K562 (cell line): Measurements from ENCODE around the gene STIM1. TPM values are rescaled to one million over a fixed set of nuclear protein-coding genes. Genes with fewer than 3 reads are reported as not detected.
A peak's percentile ranks its signal among the peaks of the same experiment; 100 is the strongest.

Experiments used
- BCOR ChIP-seq: fragments of 450-650 bp; IDR thresholded peaks from 2 replicates; pipeline ENCODE4 v1.6.1; 2016
- BDP1 ChIP-seq: IDR thresholded peaks from 3 replicates; pipeline ENCODE4 v1.6.1; 2011; ENCODE audit not compliant: insufficient read length, insufficient read depth
- BMI1 ChIP-seq: fragments of 150-350 bp; IDR thresholded peaks from 2 replicates; pipeline ENCODE4 v1.6.1; 2014; ENCODE audit warnings: low read length
- CREM ChIP-seq: IDR thresholded peaks from 2 replicates; pipeline ENCODE4 v1.6.1; 2014; ENCODE audit warnings: antibody characterized with exemption, low read depth
- ESRRA ChIP-seq: fragments of 450-650 bp; IDR thresholded peaks from 2 replicates; pipeline ENCODE4 v1.6.1; 2014; ENCODE audit warnings: low read depth, mild to moderate bottlenecking, moderate library complexity, borderline replicate concordance
- ETV1 ChIP-seq: fragments of 450-650 bp; conservative IDR thresholded peaks from 2 replicates; pipeline ENCODE4 v1.6.1; 2016; ENCODE audit warnings: missing genetic modification characterization, control low read depth, low read depth, missing compliant biosample characterization
- GTF2F1 ChIP-seq: IDR thresholded peaks from 2 replicates; pipeline ENCODE4 v1.6.1; 2011; ENCODE audit warnings: low read depth, low read length, improper control_type of control experiment
- NCOA2 ChIP-seq, 2 experiments: fragments of 450-650 bp; IDR thresholded peaks; 2 replicates each; pipeline ENCODE4 v1.6.1; 2018; ENCODE audit warnings: mild to moderate bottlenecking in 2 of 2, moderate library complexity in 1 of 2; ENCODE audit not compliant: partially characterized antibody in 2 of 2
- NR3C1 ChIP-seq: sonication (generic); formaldehyde crosslinking; IDR thresholded peaks from 2 replicates; pipeline ENCODE4 v1.8.1; 2022; ENCODE audit warnings: missing genetic modification reagents
- PHB2 ChIP-seq: fragments of 450-650 bp; IDR thresholded peaks from 2 replicates; pipeline ENCODE4 v1.6.1; 2017; ENCODE audit warnings: low read depth
- PRMT5 ChIP-seq: sonication (generic); formaldehyde crosslinking; IDR thresholded peaks from 2 replicates; pipeline ENCODE4 v1.5.0; 2020; ENCODE audit warnings: missing genetic modification reagents
- RAD51 ChIP-seq: fragments of 450-650 bp; IDR thresholded peaks from 2 replicates; pipeline ENCODE4 v1.7.1; 2016; ENCODE audit warnings: low read depth, mild to moderate bottlenecking, borderline replicate concordance
- RFX7 ChIP-seq: fragments of 250-450 bp; sonication (Bioruptor Pico); IDR thresholded peaks from 2 replicates; pipeline ENCODE4 v1.5.1; 2021; ENCODE audit warnings: mild to moderate bottlenecking
- SMC3 ChIP-seq: conservative IDR thresholded peaks from 2 replicates; pipeline ENCODE4 v1.6.1; 2011; ENCODE audit warnings: low read depth, low read length, improper control_type of control experiment; ENCODE audit not compliant: insufficient read depth
- SRSF1 ChIP-seq: fragments of 200-400 bp; formaldehyde crosslinking; IDR thresholded peaks from 2 replicates; pipeline ENCODE4 v1.6.1; 2017; ENCODE audit warnings: mild to moderate bottlenecking, low read depth, low read length, moderate library complexity
- TAF7 ChIP-seq: fragments of 450-650 bp; IDR thresholded peaks from 2 replicates; pipeline ENCODE4 v1.6.1; 2016; ENCODE audit warnings: missing genetic modification characterization, missing compliant biosample characterization
- TBP ChIP-seq: optimal IDR thresholded peaks from 2 replicates; pipeline ENCODE3; 2011; ENCODE audit warnings: low read depth, low read length, improper control_type of control experiment
- TCF7 ChIP-seq: sonication (generic); IDR thresholded peaks from 2 replicates; pipeline ENCODE4 v1.6.1; 2016; ENCODE audit warnings: antibody characterized with exemption, borderline replicate concordance
- U2AF2 ChIP-seq: fragments of 200-400 bp; formaldehyde crosslinking; optimal IDR thresholded peaks from 2 replicates; pipeline ENCODE3; 2017; ENCODE audit warnings: low read depth, mild to moderate bottlenecking, low read length
- WHSC1 ChIP-seq: IDR thresholded peaks from one replicate; pipeline ENCODE4 v1.6.1; 2012; ENCODE audit warnings: low read length, control low read depth, inconsistent platforms
- ZNF253 ChIP-seq: fragments of 250-450 bp; sonication (Bioruptor Pico); conservative IDR thresholded peaks from 2 replicates; pipeline ENCODE4 v1.6.1; 2021; ENCODE audit warnings: mild to moderate bottlenecking
- ZNF707 ChIP-seq: fragments of 250-450 bp; sonication (Bioruptor Pico); conservative IDR thresholded peaks from 2 replicates; pipeline ENCODE4 v1.8.0; 2022; ENCODE audit warnings: inconsistent platforms, mild to moderate bottlenecking, moderate library complexity
- ZNF76 ChIP-seq: fragments of 250-450 bp; sonication (Bioruptor Pico); IDR thresholded peaks from 2 replicates; pipeline ENCODE4 v1.4.0; 2020; ENCODE audit warnings: mild to moderate bottlenecking, moderate library complexity, borderline replicate concordance
- polyA plus RNA-seq, 8 experiments: library from polyadenylated mRNA; depleted of rRNA in 4 of 8; stranded (reverse) in 5 of 8; unstranded in 3 of 8; fragments of >200 nt; fragmentation: Nextera tagmentation in 2 of 8; fragmentation: Illumina TruSeq in 1 of 8; extraction: Ambion mirVana in 2 of 8; extraction: Trizol in 1 of 8; gene quantifications; 2 replicates each; pipeline versions ENCODE4 v1.2.1 to v1.2.3, GENCODE V29; 2011 to 2014; ENCODE audit warnings: inconsistent platforms in 1 of 8, missing spikeins in 1 of 8
- total RNA-seq, 7 experiments: library from RNA; depleted of rRNA in 6 of 7; stranded (reverse); fragments of >200 nt in 6 of 7; fragmentation: Illumina TruSeq in 2 of 7; extraction: Trizol in 2 of 7; gene quantifications; 2 replicates each; pipeline versions ENCODE4 v1.2.1 to v1.2.3, GENCODE V29; 2011 to 2021; ENCODE audit warnings: low replicate concordance in 1 of 7
- TF ChIP-seq, protein P1 (sequence below): fragments of 450-650 bp; IDR thresholded peaks from 2 replicates; pipeline ENCODE4 v1.6.1; 2016; ENCODE audit warnings: borderline replicate concordance
- TF ChIP-seq, protein P2 (sequence below): sonication (generic); formaldehyde crosslinking; IDR thresholded peaks from 2 replicates; pipeline ENCODE4 v1.8.0; 2022; ENCODE audit warnings: missing genetic modification reagents, mild to moderate bottlenecking, borderline replicate concordance

STIM1 gene
- total and polyA plus RNA-seq, 9 of the 15 experiments (the other 6 are each of a cell fraction or from before 2014, with no cell fraction given), result 7.7 to 50.5 (median 22.5) TPM

- no peak; the same call in 1 of the 2 replicates for TF ChIP-seq PHB2
- TF ChIP-seq TAF7 (tag), result no peak
- TF ChIP-seq PRMT5 (CRISPR knock-in tag), result no peak
- TF ChIP-seq, protein P1, sequence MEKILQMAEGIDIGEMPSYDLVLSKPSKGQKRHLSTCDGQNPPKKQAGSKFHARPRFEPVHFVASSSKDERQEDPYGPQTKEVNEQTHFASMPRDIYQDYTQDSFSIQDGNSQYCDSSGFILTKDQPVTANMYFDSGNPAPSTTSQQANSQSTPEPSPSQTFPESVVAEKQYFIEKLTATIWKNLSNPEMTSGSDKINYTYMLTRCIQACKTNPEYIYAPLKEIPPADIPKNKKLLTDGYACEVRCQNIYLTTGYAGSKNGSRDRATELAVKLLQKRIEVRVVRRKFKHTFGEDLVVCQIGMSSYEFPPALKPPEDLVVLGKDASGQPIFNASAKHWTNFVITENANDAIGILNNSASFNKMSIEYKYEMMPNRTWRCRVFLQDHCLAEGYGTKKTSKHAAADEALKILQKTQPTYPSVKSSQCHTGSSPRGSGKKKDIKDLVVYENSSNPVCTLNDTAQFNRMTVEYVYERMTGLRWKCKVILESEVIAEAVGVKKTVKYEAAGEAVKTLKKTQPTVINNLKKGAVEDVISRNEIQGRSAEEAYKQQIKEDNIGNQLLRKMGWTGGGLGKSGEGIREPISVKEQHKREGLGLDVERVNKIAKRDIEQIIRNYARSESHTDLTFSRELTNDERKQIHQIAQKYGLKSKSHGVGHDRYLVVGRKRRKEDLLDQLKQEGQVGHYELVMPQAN, result no peak
- TF ChIP-seq BMI1, result no peak
- no peak for TF ChIP-seq ZNF707 (CRISPR knock-in tag)
- TF ChIP-seq TBP, result no peak
- no peak for TF ChIP-seq BDP1
- TF ChIP-seq TCF7, result 0 out of 2 replicates have a peak, but pooled peaks have one; percentile 21
- no peak for TF ChIP-seq U2AF2
- TF ChIP-seq ESRRA, result peak; percentile 72; the same call in 1 of the 2 replicates
- peak; percentile 54; the same call in 1 of the 2 replicates for TF ChIP-seq BCOR
- TF ChIP-seq NR3C1, result no peak
- no peak for TF ChIP-seq SMC3
- TF ChIP-seq WHSC1, result no peak
- TF ChIP-seq RFX7, result peak; percentile 22; the same call in 1 of the 2 replicates
- no peak for TF ChIP-seq ZNF76 (CRISPR knock-in tag)
- TF ChIP-seq CREM, result peak; percentile 58; the same call in 1 of the 2 replicates
- peak; percentile 95 for TF ChIP-seq ETV1
- TF ChIP-seq GTF2F1, result no peak
- TF ChIP-seq, protein P2, sequence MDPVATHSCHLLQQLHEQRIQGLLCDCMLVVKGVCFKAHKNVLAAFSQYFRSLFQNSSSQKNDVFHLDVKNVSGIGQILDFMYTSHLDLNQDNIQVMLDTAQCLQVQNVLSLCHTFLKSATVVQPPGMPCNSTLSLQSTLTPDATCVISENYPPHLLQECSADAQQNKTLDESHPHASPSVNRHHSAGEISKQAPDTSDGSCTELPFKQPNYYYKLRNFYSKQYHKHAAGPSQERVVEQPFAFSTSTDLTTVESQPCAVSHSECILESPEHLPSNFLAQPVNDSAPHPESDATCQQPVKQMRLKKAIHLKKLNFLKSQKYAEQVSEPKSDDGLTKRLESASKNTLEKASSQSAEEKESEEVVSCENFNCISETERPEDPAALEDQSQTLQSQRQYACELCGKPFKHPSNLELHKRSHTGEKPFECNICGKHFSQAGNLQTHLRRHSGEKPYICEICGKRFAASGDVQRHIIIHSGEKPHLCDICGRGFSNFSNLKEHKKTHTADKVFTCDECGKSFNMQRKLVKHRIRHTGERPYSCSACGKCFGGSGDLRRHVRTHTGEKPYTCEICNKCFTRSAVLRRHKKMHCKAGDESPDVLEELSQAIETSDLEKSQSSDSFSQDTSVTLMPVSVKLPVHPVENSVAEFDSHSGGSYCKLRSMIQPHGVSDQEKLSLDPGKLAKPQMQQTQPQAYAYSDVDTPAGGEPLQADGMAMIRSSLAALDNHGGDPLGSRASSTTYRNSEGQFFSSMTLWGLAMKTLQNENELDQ, result no peak
- TF ChIP-seq SRSF1, result no peak
- TF ChIP-seq ZNF253, result no peak
- TF ChIP-seq RAD51, result no peak
- TF ChIP-seq NCOA2 (IDR thresholded peaks at IDR 0.05; ENCODE audit: partially characterized antibody in 2 of 2), result no peak
Observed at GRCh38 chr11:3834664-3835461, 20.6 kb upstream of the STIM1 start (continued).
